HEK293 (cell line): ENCODE measurements around the gene HLA-C.

ENCODE experiments used
- AEBP2 ChIP-seq: fragments of 450-650 bp; formaldehyde crosslinking; IDR thresholded peaks from 2 replicates; pipeline ENCODE4 v1.5.1; 2016; ENCODE audit warnings: missing biosample characterization, missing genetic modification characterization, borderline replicate concordance
- BCL11A ChIP-seq: fragments of 450-650 bp; formaldehyde crosslinking; IDR thresholded peaks from 2 replicates; pipeline ENCODE4 v1.5.1; 2016; ENCODE audit warnings: low read depth, missing biosample characterization, missing genetic modification characterization
- FEZF1 ChIP-seq: fragments of 450-650 bp; formaldehyde crosslinking; IDR thresholded peaks from 2 replicates; pipeline ENCODE4 v1.5.1; 2016; ENCODE audit warnings: missing biosample characterization, missing genetic modification characterization
- HOXC10 ChIP-seq: sonication (generic); formaldehyde crosslinking; IDR thresholded peaks from 2 replicates; pipeline ENCODE4 v1.8.1; 2023; ENCODE audit warnings: mild to moderate bottlenecking, missing genetic modification reagents
- HOXD13 ChIP-seq: sonication (generic); formaldehyde crosslinking; IDR thresholded peaks from 2 replicates; pipeline ENCODE4 v1.8.0; 2022; ENCODE audit warnings: missing genetic modification reagents, borderline replicate concordance
- KLF16 ChIP-seq: fragments of 450-650 bp; formaldehyde crosslinking; IDR thresholded peaks from 2 replicates; pipeline ENCODE4 v1.5.1; 2017; ENCODE audit warnings: missing biosample characterization, missing genetic modification characterization
- PRDM10 ChIP-seq: fragments of 450-650 bp; formaldehyde crosslinking; IDR thresholded peaks from 2 replicates; pipeline ENCODE4 v1.5.1; 2016; ENCODE audit warnings: missing biosample characterization, missing genetic modification characterization
- PRDM2 ChIP-seq: fragments of 450-650 bp; formaldehyde crosslinking; IDR thresholded peaks from 2 replicates; pipeline ENCODE4 v1.5.1; 2016; ENCODE audit warnings: missing biosample characterization, missing genetic modification characterization, borderline replicate concordance
- ZBTB11 ChIP-seq: fragments of 450-650 bp; formaldehyde crosslinking; conservative IDR thresholded peaks from 2 replicates; pipeline ENCODE4 v1.5.1; 2016; ENCODE audit warnings: low read depth, missing biosample characterization, missing genetic modification characterization
- ZBTB8A ChIP-seq: fragments of 450-650 bp; formaldehyde crosslinking; IDR thresholded peaks from 2 replicates; pipeline ENCODE4 v1.5.1; 2016; ENCODE audit warnings: missing biosample characterization, missing genetic modification characterization
- ZNF148 ChIP-seq: fragments of 450-650 bp; formaldehyde crosslinking; IDR thresholded peaks from 2 replicates; pipeline ENCODE4 v1.5.0; 2017; ENCODE audit warnings: missing biosample characterization, missing genetic modification characterization, borderline replicate concordance
- ZNF211 ChIP-seq: fragments of 450-650 bp; formaldehyde crosslinking; IDR thresholded peaks from 2 replicates; pipeline ENCODE4 v1.5.1; 2016; ENCODE audit warnings: low read depth, missing biosample characterization, missing genetic modification characterization
- ZNF248 ChIP-seq: fragments of 450-650 bp; formaldehyde crosslinking; IDR thresholded peaks from 2 replicates; pipeline ENCODE4 v1.5.1; 2017; ENCODE audit warnings: missing biosample characterization, missing genetic modification characterization
- ZNF335 ChIP-seq: fragments of 450-650 bp; formaldehyde crosslinking; conservative IDR thresholded peaks from 2 replicates; pipeline ENCODE4 v1.5.1; 2016; ENCODE audit warnings: missing biosample characterization, missing genetic modification characterization
- ZNF398 ChIP-seq: fragments of 450-650 bp; formaldehyde crosslinking; IDR thresholded peaks from 2 replicates; pipeline ENCODE4 v1.5.1; 2017; ENCODE audit warnings: missing biosample characterization, missing genetic modification characterization
- ZNF404 ChIP-seq: fragments of 450-650 bp; formaldehyde crosslinking; IDR thresholded peaks from 2 replicates; pipeline ENCODE4 v1.5.1; 2017; ENCODE audit warnings: missing biosample characterization, missing genetic modification characterization
- ZNF670 ChIP-seq: fragments of 450-650 bp; formaldehyde crosslinking; IDR thresholded peaks from 2 replicates; pipeline ENCODE4 v1.5.1; 2016; ENCODE audit warnings: missing biosample characterization, missing genetic modification characterization, low read depth
- ZNF747 ChIP-seq: fragments of 450-650 bp; formaldehyde crosslinking; IDR thresholded peaks from 2 replicates; pipeline ENCODE4 v1.5.1; 2016; ENCODE audit warnings: missing biosample characterization, missing genetic modification characterization
- ZNF776 ChIP-seq: fragments of 450-650 bp; formaldehyde crosslinking; IDR thresholded peaks from 2 replicates; pipeline ENCODE4 v1.5.0; 2017; ENCODE audit warnings: missing biosample characterization, missing genetic modification characterization, borderline replicate concordance
- ZNF785 ChIP-seq: fragments of 450-650 bp; formaldehyde crosslinking; IDR thresholded peaks from 2 replicates; pipeline ENCODE4 v1.5.1; 2016; ENCODE audit warnings: missing biosample characterization, missing genetic modification characterization
- ZNF791 ChIP-seq: fragments of 450-650 bp; formaldehyde crosslinking; IDR thresholded peaks from 2 replicates; pipeline ENCODE4 v1.5.1; 2016; ENCODE audit warnings: missing biosample characterization, missing genetic modification characterization

HLA-C gene

GRCh38 chr6:31304683-31305082 lies 32.8 kb upstream of the HLA-C start (continued):
- TF ChIP-seq PRDM2 (tag by site-specific recombination): no peak
- no peak for TF ChIP-seq ZNF404
- TF ChIP-seq KLF16 (tag by site-specific recombination): no peak
- no peak for TF ChIP-seq ZNF248
- TF ChIP-seq ZNF791 (tag by site-specific recombination): no peak
- no peak for TF ChIP-seq FEZF1 (tag by site-specific recombination)
- TF ChIP-seq ZNF211 (tag by site-specific recombination): no peak
- no peak for TF ChIP-seq ZNF747 (tag by site-specific recombination)
- TF ChIP-seq ZNF148: no peak
- TF ChIP-seq ZBTB8A (tag by site-specific recombination): no peak
- peak; percentile 50 for TF ChIP-seq ZNF335 (tag by site-specific recombination)
- no peak for TF ChIP-seq ZNF776 (tag by site-specific recombination)
- no peak for TF ChIP-seq ZBTB11 (tag by site-specific recombination)
- TF ChIP-seq PRDM10 (tag by site-specific recombination): 0 out of 2 replicates have a peak, but pooled peaks have one; percentile 15
- no peak for TF ChIP-seq HOXC10
- TF ChIP-seq ZNF398 (tag by site-specific recombination): no peak
- no peak for TF ChIP-seq HOXD13 (CRISPR knock-in tag)
- TF ChIP-seq ZNF670 (tag by site-specific recombination): no peak
- no peak for TF ChIP-seq BCL11A (tag by site-specific recombination)
- no peak for TF ChIP-seq AEBP2 (tag by site-specific recombination)
- no peak for TF ChIP-seq ZNF785 (tag by site-specific recombination)
